HepG2 (cell line): ENCODE measurements around the gene GRAP. TPM values are rescaled to one million over a fixed set of nuclear protein-coding genes. Genes with fewer than 3 reads are reported as not detected.

Experiments used
- FOXO4 ChIP-seq: sonication (generic); formaldehyde crosslinking; conservative IDR thresholded peaks from 2 replicates; pipeline ENCODE4 v1.8.1; 2023; ENCODE audit warnings: missing genetic modification reagents
- FOXP4 ChIP-seq: sonication (generic); formaldehyde crosslinking; IDR thresholded peaks from 2 replicates; pipeline ENCODE4 v1.4.0; 2020; ENCODE audit warnings: missing genetic modification reagents
- MEIS2 ChIP-seq: sonication (generic); formaldehyde crosslinking; IDR thresholded peaks from 2 replicates; pipeline ENCODE4 v1.9.0; 2021; ENCODE audit warnings: mild to moderate bottlenecking, missing genetic modification reagents
- MIXL1 ChIP-seq: IDR thresholded peaks from 2 replicates; pipeline ENCODE4 v1.6.1; 2016
- NFKBIZ ChIP-seq: IDR thresholded peaks from 2 replicates; pipeline ENCODE4 v1.6.1; 2018; ENCODE audit warnings: missing genetic modification reagents, missing compliant biosample characterization
- RORA ChIP-seq: sonication (generic); formaldehyde crosslinking; IDR thresholded peaks from 2 replicates; pipeline ENCODE4 v1.5.0; 2020; ENCODE audit warnings: mild to moderate bottlenecking, missing genetic modification reagents, moderate library complexity
- SNAPC4 ChIP-seq: sonication (generic); formaldehyde crosslinking; IDR thresholded peaks from 2 replicates; pipeline ENCODE4 v1.4.0; 2020; ENCODE audit warnings: mild to moderate bottlenecking, missing genetic modification reagents
- SRSF1 ChIP-seq: fragments of 200-400 bp; formaldehyde crosslinking; optimal IDR thresholded peaks from 2 replicates; pipeline ENCODE3; 2017; ENCODE audit warnings: mild to moderate bottlenecking, low read depth, low read length, moderate library complexity
- TARDBP ChIP-seq: sonication (generic); formaldehyde crosslinking; IDR thresholded peaks from 2 replicates; pipeline ENCODE4 v1.8.0; 2022; ENCODE audit warnings: mild to moderate bottlenecking, missing genetic modification reagents
- TFE3 ChIP-seq: IDR thresholded peaks from 2 replicates; pipeline ENCODE4 v1.6.1; 2016
- THRA ChIP-seq: sonication (generic); formaldehyde crosslinking; IDR thresholded peaks from 2 replicates; pipeline ENCODE4 v1.4.0; 2020; ENCODE audit warnings: missing genetic modification reagents, borderline replicate concordance
- ZBTB43 ChIP-seq: sonication (generic); formaldehyde crosslinking; conservative IDR thresholded peaks from 2 replicates; pipeline ENCODE4 v1.4.0; 2020; ENCODE audit warnings: missing genetic modification reagents
- ZNF143 ChIP-seq: sonication (generic); formaldehyde crosslinking; IDR thresholded peaks from 2 replicates; pipeline ENCODE4 v1.4.0; 2020; ENCODE audit warnings: missing genetic modification reagents
- ZNF329 ChIP-seq: sonication (generic); formaldehyde crosslinking; IDR thresholded peaks from 2 replicates; pipeline ENCODE4 v1.9.0; 2021; ENCODE audit warnings: low read depth, mild to moderate bottlenecking, missing genetic modification reagents
- ZSCAN29 ChIP-seq: sonication (generic); formaldehyde crosslinking; conservative IDR thresholded peaks from 2 replicates; pipeline ENCODE4 v1.4.0; 2020; ENCODE audit warnings: mild to moderate bottlenecking, missing genetic modification reagents
- polyA plus RNA-seq, 8 experiments: library from polyadenylated mRNA; depleted of rRNA in 3 of 8; stranded (reverse) in 7 of 8; unstranded in 1 of 8; fragments of >200 nt; fragmentation: Illumina TruSeq in 4 of 8; extraction: Trizol in 4 of 8; gene quantifications; 2 replicates each; pipeline versions ENCODE4 v1.2.1 to v1.2.3, GENCODE V29; 2011 to 2016; ENCODE audit warnings: low read depth in 4 of 8, missing spikeins in 1 of 8, mixed read lengths in 1 of 8; ENCODE audit not compliant: insufficient read depth in 1 of 8
- total RNA-seq, 5 experiments: library from RNA; depleted of rRNA; stranded (reverse); fragments of >200 nt; fragmentation: Illumina TruSeq; extraction: Trizol; gene quantifications; 2 replicates each; pipeline ENCODE4 v1.2.3, GENCODE V29; 2016; ENCODE audit warnings: low read depth in 1 of 5

Gene GRAP
- total and polyA plus RNA-seq, 2 of the 13 experiments (the other 11 are each of a cell fraction or from before 2014, with no cell fraction given) = 0.77 to 1.7 TPM

- TF ChIP-seq SNAPC4 (0 out of 2 replicates have a peak, but pooled peaks have one; percentile 44), NFKBIZ (CRISPR knock-in tag) (peak; percentile 64; the same call in 1 of the 2 replicates), ZNF329 (no peak), FOXO4 (CRISPR knock-in tag) (0 out of 2 replicates have a peak, but pooled peaks have one; percentile 71), TARDBP (CRISPR knock-in tag) (peak; percentile 82; the same call in 1 of the 2 replicates), THRA (CRISPR knock-in tag) (peak; percentile 89; the same call in 1 of the 2 replicates), MIXL1 (peak; percentile 79), MEIS2 (CRISPR knock-in tag) (peak; percentile 74; the same call in 1 of the 2 replicates), TFE3 (peak; percentile 74; the same call in 1 of the 2 replicates), FOXP4 (CRISPR knock-in tag) (peak; percentile 89), ZBTB43 (0 out of 2 replicates have a peak, but pooled peaks have one; percentile 32), RORA (CRISPR knock-in tag) (0 out of 2 replicates have a peak, but pooled peaks have one; percentile 73), SRSF1 (no peak), ZNF143 (no peak), ZSCAN29 (CRISPR knock-in tag) (no peak)
These were observed 40.8 kb downstream of the GRAP start (continued) for GRCh38 chr17:19005789-19006430.
